CD4-positive, alpha-beta T cell treated with Interferon gamma for 1 hour (primary cell): ENCODE measurements around the gene IGF1.

ENCODE experiments used
- DNase-seq: peaks from one replicate; pipeline ENCODE4 v3.0.0-alpha.2; 2020

The IGF1 gene

GRCh38 chr12:102487226-102487625, 6.9 kb upstream of the IGF1 start:
- no peak for DNase-seq

DNA sequence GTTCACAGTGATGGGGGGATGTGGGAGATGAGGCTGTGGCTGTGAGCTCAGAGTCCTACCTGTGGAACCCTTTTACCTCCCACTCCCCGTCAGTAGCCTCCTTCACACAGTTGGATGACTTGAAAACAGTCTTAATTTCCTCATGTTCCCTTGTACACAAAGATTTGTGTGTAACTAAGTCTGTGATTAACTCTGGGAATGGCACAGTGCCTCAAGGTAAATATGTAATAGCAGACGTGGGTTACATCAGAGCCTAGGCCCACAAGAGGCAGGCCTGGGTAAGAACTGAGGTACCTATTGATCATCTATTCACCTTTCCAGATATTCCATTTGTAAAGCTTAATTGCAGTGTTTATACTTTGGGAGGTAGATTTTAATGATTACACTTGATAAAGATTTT, 5.8 kb upstream of the IGF1 start:
- DNase-seq, result no peak

DNA sequence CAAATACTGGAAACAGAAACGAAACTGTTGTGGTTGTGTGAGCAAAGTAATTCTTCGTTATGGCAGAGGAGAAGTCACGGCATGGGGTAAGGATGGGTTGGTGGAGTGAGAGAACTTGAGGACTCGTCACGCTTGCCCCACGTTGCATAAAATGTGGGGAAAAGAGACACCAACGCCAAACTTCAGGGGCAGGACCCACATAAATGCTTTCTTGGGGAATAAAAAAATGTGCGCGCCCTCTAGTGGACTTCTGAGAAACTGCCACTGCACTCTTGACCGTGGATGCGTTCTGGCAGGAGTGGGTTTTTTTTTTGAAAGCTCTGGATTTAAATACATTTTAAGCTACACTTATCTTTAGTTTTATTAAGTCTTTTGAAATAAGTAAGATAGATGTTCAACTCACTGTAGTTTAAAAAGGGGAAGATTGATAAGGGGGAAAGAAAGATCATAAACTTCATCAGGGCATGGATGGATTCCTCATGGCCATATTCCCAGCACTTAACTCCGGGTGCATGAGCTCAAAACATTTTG, 4.1 kb upstream of the IGF1 start:
- peak; percentile 45 for DNase-seq

- DNase-seq, result no peak
These were observed 3.7 kb upstream of the IGF1 start for GRCh38 chr12:102484017-102484416.

DNA sequence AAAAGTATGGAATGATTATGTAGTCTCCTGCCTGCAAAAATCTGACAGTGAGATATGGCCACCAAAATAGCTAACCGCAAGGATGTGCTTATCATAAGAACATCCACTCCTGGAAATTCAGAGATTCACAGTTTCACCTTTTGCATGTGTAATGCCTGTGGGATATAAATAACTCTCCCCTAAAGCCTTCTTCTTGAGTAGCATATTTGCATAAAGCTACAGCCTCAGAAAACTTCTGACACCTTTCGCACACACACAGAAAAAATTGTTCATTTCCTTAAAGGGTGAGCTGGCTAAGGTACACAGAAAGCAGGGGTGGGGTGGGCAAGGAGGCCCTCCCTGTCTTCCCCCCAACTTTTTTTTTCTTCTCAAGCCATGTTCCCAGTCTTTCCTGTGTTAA, 3.1 kb upstream of the IGF1 start:
- DNase-seq, result no peak

- DNase-seq, result no peak
These were observed 1.5 kb upstream of the IGF1 start for GRCh38 chr12:102481705-102482425.

- DNase-seq, result no peak
These were observed 424 bp downstream of the IGF1 start for GRCh38 chr12:102479939-102480338.

GRCh38 chr12:102479099-102479885, 1.1 kb downstream of the IGF1 start:
- no peak for DNase-seq

GRCh38 chr12:102478405-102479098, 1.8 kb downstream of the IGF1 start:
- DNase-seq, result peak; percentile 9

GRCh38 chr12:102475355-102475754, 5.0 kb downstream of the IGF1 start:
- no peak for DNase-seq

DNA sequence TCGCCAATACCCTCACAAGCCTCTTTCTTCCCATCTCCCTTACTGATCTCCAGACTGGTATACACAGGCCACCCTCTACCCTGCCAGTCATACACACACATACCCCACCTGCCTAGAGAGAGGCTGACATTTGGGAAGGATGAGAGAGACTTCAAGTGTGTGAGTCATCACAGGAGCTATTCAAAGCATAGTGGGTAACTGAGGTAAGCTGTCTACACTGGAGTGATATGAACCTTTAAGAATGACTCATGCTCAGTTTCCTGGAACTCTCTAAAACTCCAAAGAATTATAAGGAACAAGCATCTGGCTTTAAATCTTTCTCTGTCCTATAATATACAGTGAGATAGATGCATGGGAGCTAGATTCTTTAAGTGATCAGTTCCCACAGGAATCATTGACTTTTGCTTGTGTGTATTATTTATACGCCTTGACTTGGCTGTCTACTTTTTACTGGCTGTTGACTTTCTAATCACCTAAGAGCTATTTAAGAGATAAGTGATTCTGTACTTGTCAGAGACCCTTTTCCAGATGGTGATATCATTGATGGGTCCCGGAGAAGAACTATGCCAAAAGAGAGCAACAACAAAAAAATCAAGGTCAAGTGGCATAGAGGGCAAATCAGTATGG, 5.8 kb downstream of the IGF1 start:
- no peak for DNase-seq

- DNase-seq, result no peak
These were observed 7.9 kb downstream of the IGF1 start for GRCh38 chr12:102472496-102472895.

DNA sequence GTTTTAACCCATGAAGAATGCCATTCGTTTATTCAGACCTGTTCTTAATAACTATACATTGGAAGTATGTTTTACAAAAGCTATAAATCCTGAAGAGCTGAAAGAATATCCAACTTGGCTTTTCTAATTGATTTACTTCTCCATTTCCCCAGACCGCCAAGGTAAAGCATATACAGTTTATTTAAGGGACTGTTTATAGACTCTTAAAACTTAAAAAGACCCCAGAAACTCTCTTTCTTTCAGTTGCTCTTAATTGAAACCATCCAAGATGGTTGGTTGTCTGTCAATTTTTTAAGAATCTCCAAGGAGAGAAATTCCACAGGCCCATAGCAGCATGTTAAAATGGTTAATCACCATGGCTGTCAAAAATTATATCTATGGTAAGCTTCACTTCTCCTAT, 8.8 kb downstream of the IGF1 start:
- DNase-seq, result no peak

GRCh38 chr12:102470945-102471344, 9.4 kb downstream of the IGF1 start:
- no peak for DNase-seq

GRCh38 chr12:102468261-102468915, 12.0 kb downstream of the IGF1 start:
- no peak for DNase-seq

DNA sequence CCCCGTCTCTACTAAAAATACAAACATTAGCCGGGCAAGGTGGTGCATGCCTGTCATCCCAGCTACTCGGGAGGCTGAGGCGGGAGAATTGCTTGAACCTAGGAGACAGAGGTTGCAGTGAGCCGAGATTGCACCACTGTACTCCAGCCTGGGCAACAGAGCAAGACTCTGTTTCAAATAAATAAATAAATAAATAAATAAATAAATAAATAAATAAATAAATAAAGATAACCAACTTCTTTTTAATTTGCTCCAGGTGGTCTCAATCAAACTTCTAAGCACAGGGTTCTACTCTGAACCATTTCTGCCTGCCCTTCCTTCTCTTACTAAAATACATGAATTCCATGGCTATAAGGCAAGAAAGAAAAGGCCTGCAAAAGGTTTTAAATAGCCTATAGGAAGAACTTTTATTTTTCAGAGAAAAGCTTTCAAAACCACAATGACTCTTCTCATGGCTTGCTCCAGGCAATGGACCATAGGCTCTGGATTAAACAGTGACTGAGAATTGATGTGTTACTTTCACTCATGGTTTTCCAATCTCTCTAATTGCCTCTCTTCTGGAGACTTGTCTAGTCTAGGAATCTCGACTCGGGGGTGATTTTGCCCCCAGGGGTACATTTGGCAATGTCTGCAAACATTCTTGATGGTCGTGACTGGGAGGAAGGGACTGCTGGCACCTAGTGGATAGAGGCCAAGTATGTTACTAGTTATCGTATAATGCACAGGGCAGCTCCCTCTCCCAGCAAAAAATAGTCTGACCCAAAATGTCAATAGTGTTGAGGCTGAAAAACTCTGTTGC, 14.4 kb downstream of the IGF1 start:
- no peak for DNase-seq

- DNase-seq, result no peak
These were observed 16.6 kb downstream of the IGF1 start for GRCh38 chr12:102463659-102464249.

DNA sequence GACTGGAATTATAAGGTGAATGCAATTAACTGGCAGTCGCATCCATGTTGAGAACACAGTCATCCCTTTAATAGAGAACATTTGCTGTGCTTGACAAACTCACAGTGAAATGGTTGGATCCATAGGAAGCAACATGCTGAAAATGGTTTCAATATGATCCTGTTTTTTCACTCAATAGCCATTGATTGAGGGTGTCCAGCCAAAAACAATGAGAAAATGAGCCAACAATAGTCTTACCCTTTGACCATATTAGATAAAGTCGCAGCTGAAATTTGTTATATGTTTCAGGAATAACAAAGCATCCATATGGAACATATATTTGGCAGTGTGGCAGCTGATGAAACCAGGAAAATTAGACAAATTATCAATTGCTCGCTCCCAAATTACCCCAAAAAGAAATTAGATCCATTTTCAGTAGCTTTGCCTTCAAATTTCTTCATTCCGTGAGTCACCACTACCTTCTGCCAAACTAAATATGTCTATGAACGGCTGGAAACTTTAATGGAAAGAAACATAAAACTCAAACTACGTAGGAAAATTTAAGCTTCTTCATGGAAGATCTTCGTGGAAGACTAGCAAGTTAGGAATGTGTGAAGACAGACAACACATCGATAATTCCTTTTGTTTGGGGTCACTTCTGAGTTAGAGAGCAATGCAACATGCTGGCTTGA, 17.4 kb downstream of the IGF1 start:
- no peak for DNase-seq

- DNase-seq, result no peak
These were observed 18.0 kb downstream of the IGF1 start for GRCh38 chr12:102462386-102462785.

DNA sequence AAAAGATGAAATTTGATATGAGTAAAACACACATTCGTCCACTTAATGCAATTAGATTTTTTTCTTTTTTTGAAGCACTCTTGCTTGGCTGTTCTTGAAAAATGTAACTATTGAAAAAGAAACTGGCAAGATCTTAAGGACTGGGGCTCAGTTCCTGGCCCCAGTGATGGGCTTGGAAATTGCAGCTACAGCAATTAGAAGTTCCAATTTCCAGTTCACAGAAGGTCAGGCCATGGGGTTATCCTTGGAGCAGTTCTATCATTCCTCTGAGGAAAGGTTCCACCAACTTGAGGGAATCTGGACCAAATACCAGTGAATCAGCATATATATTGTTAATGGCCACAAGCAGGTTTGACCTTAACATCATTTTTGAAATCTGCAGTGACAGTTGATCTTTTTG, 18.9 kb downstream of the IGF1 start:
- DNase-seq, result no peak

GRCh38 chr12:102459314-102459713, 21.0 kb downstream of the IGF1 start:
- no peak for DNase-seq
